RWPE1 (cell line): Measurements from ENCODE around the gene RUFY4.

Source experiments
- CTCF ChIA-PET: fragments of 350-600 bp; sonication (Branson Sonifier 250); formaldehyde crosslinking; extraction: SDS; loops from one replicate; lab custom pipeline; 2021; lab: Yijun Ruan, JAX
- POLR2A ChIA-PET: fragments of 400-600 bp; formaldehyde crosslinking; extraction: SDS; loops from one replicate; lab custom pipeline; 2020; ENCODE audit warnings: antibody characterized with exemption; ENCODE audit not compliant: low non-redundant PET; lab: Yijun Ruan, JAX
- DNase-seq: peaks from one replicate; pipeline ENCODE4 v3.0.0; 2012; ENCODE audit warnings: low spot score
- H3K27ac ChIP-seq: fragments of 450-650 bp; 2 replicates; pipeline ENCODE4 v1.5.1; 2017
- CTCF ChIP-seq: fragments of 450-650 bp; conservative IDR thresholded peaks from 2 replicates; pipeline ENCODE4 v1.5.1; 2017; ENCODE audit warnings: low read depth, mild to moderate bottlenecking

The RUFY4 gene

GRCh38 chr2:218051903-218052302, 17.1 kb upstream of the RUFY4 start:
- no peak for TF ChIP-seq CTCF
- no peak for DNase-seq
- ChIA-PET POLR2A (no interaction called here), CTCF (interaction anchor here (0.6 to 0.7 kb wide), 3 partner anchors 113 to 266 kb away, joined by 3 read pairs; no protein-coding TSS in a partner anchor)
- no peak overlapping the region for H3K27ac ChIP-seq

GRCh38 chr2:218059289-218059688, 9.8 kb upstream of the RUFY4 start:
- POLR2A ChIA-PET: no interaction called here
- H3K27ac ChIP-seq: no peak overlapping the region
- CTCF ChIA-PET: interaction anchor here (1.0 kb wide), 1 partner anchor 270 kb away, joined by 4 read pairs; no protein-coding TSS in a partner anchor
- no peak for DNase-seq
- TF ChIP-seq CTCF: no peak

DNA sequence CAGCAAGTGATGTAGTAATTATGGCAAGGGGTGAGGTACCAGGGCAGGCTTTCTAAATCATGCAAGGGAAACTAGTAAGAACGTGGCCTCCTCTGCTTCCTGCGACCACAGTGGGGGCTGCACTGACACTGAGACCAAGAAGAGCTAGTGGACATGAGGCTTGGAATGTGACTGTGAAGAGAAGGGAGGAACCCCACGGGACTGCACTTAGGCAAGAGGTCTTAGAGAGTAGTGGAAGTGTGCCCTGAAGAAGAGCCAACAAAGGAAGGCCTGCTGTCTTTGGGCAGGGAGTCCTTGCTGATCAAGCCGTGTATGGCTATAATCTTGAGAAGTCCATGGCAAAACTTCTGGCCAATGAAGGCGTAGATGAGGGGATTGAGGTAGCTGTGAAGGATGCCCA, 8.9 kb upstream of the RUFY4 start:
- POLR2A ChIA-PET: no interaction called here
- no peak for DNase-seq
- no peak overlapping the region for H3K27ac ChIP-seq
- CTCF ChIA-PET: interaction anchor here (1.0 kb wide), 1 partner anchor 271 kb away, joined by 4 read pairs; no protein-coding TSS in a partner anchor
- no peak for TF ChIP-seq CTCF

DNA sequence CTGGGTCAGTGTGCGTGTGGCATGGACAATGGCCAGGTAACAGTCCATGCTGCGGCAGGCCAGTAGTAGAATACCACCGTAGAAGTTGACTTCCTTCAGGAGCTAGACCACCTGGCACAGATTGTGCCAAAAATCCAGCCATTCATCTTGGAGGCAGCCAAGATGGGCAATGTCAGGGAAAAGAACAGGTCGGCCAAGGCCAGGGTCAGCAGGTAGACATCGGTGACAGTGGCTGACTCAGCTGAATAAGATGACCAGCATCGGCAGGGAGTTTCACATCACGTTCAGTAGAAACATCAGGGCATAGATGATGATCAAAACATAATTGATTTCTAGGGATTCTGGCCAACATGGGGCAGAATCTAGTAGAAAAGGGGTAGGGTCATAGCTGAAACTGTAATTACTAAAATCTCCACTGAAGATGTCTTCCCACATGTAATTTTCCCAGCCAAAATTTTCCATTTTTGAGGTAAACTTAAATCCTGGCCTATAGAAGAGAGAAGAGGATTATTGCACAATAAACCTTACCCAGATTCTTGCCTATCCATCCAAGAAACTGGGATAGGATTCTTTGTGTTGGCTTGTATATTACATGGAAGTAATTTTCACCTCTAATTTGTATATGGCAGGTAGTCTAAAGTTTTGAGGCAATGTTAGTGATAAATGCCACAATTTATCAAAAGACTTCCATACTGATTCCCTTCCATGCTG, 7.9 kb upstream of the RUFY4 start:
- no peak overlapping the region for H3K27ac ChIP-seq
- ChIA-PET CTCF (no interaction called here), POLR2A (no interaction called here)
- no peak for DNase-seq
- no peak for TF ChIP-seq CTCF

DNA sequence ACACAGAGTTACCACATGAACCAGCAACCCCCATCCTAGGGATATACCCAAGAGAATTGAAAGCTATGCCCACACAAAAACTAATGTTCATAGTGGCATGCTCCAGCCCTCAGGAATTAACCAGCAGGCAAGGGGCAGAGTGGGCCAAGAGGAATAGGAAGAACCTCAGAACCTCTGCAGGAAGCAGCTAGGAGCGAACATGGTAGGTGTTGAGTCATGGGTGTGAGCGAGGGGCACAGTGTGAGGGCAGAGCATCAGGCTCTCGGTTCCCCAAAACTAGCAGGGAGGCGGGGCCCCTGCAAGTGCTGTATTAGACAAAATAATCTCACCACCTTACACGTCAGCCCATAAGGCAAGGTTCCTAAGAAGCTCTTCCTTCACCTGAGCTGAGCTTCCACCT, 5.6 kb upstream of the RUFY4 start:
- TF ChIP-seq CTCF: no peak
- no peak overlapping the region for H3K27ac ChIP-seq
- no peak for DNase-seq
- ChIA-PET POLR2A (no interaction called here), CTCF (no interaction called here)

- ChIA-PET POLR2A (no interaction called here), CTCF (no interaction called here)
- no peak for TF ChIP-seq CTCF
- no peak overlapping the region for H3K27ac ChIP-seq
- no peak for DNase-seq
Observed at GRCh38 chr2:218063896-218064295, 5.2 kb upstream of the RUFY4 start.
